Sigmoid colon (tissue), 3 donors: ENCODE measurements around the gene SLBP.

ENCODE experiments used
- CTCF ChIP-seq, 4 experiments: fragments of 450-650 bp in 3 of 4; fragments of 200-600 bp in 1 of 4; IDR thresholded peaks; one replicate each; pipeline ENCODE4 v1.5.1; 2016 to 2019; ENCODE audit warnings: antibody characterized with exemption in 4 of 4, mild to moderate bottlenecking in 3 of 4, moderate library complexity in 2 of 4
- POLR2A ChIP-seq, 2 donors: fragments of 450-650 bp; IDR thresholded peaks; one replicate each; pipeline ENCODE4 v1.6.1; 2016; ENCODE audit warnings: antibody characterized with exemption in 2 of 2, mild to moderate bottlenecking in 2 of 2, moderate library complexity in 2 of 2

- TF ChIP-seq CTCF (IDR thresholded peaks at IDR 0.05) (peak; percentile 48 to 79 (median 61)), POLR2A (IDR thresholded peaks at IDR 0.05) (no peak)
Measured at GRCh38 chr4:1746265-1746691, 34.2 kb upstream of the SLBP start.
